Measurements from ENCODE around the gene P4HA1. TPM values are rescaled to one million over a fixed set of nuclear protein-coding genes. Genes with fewer than 3 reads are reported as not detected.

P4HA1 gene
- total and polyA plus RNA-seq, 9 of the 15 experiments (the other 6 are each of a cell fraction or from before 2014, with no cell fraction given), result 20.2 to 177 (median 28.6) TPM

DNA sequence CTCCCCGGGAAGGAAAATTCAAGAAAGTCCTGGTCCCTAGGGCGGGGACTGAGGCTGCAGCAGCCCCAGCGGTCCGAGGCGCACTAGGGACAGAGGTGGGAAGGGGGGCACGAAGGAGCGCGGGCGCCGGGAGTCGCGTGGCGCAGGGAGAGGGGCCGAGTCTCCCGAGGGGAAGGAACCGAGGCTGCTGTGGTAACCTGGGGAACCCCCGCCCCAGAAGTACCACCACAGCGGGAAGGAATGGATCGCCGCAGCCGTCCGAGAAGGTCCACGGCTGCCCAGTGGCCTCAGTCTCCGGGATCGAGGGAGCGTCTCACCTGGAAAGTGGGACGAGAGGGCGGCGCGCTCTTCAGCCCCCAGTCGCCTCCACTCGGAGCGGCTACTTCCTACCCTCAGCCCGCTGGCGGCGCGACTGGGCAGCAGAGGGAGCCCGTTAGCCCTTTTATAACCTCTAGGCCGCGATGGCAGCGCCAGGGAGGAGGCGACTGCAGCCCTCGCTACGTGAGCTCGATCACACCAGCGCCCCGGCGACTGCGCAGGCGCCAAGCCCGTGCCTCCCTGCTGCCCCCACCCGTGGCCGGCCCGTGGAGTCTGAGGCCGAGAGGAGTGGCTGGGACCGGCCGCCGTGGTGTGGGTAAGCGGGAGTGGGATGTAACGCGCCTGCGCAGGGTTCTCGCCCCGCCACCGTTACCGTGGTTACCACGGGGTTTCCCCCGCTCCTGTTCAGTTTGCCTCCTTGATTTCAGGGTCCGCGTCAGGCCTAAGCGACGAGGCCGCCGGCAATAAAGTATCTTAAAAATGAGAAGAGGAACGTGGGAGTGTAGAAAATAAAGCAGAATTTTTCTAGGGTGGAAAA, at the start of gene P4HA1 (continued):
- TF ChIP-seq BCLAF1 (IDR thresholded peaks at IDR 0.05; ENCODE audit: borderline replicate concordance in 1 of 2, control insufficient read depth in 1 of 2, low read depth in 2 of 2, low read length in 1 of 2) (0 out of 4 replicates have a peak, but pooled peaks of 1 of the 2 experiments have one; percentile 68), RNF2 (IDR thresholded peaks at IDR 0.05) (peak; percentile 70; the same call in 1 of the 2 replicates), UBTF (IDR thresholded peaks at IDR 0.05; ENCODE audit: borderline replicate concordance in 1 of 2, low read depth in 2 of 2, low read length in 2 of 2) (peak; percentile 78 to 82; a peak in 3 of 4 replicates), ZNF12 (CRISPR knock-in tag; IDR thresholded peaks at IDR 0.05) (peak; percentile 55; the same call in 1 of the 2 replicates), SIX5 (IDR thresholded peaks at IDR 0.05; ENCODE audit: borderline replicate concordance in 1 of 2, insufficient read depth in 1 of 2, low read depth in 1 of 2, low read length in 2 of 2) (no peak), ELF1 (tag; IDR thresholded peaks at IDR 0.05) (peak; percentile 75)
- TF ChIP-seq, protein P1, sequence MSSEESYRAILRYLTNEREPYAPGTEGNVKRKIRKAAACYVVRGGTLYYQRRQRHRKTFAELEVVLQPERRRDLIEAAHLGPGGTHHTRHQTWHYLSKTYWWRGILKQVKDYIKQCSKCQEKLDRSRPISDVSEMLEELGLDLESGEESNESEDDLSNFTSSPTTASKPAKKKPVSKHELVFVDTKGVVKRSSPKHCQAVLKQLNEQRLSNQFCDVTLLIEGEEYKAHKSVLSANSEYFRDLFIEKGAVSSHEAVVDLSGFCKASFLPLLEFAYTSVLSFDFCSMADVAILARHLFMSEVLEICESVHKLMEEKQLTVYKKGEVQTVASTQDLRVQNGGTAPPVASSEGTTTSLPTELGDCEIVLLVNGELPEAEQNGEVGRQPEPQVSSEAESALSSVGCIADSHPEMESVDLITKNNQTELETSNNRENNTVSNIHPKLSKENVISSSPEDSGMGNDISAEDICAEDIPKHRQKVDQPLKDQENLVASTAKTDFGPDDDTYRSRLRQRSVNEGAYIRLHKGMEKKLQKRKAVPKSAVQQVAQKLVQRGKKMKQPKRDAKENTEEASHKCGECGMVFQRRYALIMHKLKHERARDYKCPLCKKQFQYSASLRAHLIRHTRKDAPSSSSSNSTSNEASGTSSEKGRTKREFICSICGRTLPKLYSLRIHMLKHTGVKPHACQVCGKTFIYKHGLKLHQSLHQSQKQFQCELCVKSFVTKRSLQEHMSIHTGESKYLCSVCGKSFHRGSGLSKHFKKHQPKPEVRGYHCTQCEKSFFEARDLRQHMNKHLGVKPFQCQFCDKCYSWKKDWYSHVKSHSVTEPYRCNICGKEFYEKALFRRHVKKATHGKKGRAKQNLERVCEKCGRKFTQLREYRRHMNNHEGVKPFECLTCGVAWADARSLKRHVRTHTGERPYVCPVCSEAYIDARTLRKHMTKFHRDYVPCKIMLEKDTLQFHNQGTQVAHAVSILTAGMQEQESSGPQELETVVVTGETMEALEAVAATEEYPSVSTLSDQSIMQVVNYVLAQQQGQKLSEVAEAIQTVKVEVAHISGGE (CRISPR knock-in tag; IDR thresholded peaks at IDR 0.05), result no peak
- TF ChIP-seq, protein P2, sequence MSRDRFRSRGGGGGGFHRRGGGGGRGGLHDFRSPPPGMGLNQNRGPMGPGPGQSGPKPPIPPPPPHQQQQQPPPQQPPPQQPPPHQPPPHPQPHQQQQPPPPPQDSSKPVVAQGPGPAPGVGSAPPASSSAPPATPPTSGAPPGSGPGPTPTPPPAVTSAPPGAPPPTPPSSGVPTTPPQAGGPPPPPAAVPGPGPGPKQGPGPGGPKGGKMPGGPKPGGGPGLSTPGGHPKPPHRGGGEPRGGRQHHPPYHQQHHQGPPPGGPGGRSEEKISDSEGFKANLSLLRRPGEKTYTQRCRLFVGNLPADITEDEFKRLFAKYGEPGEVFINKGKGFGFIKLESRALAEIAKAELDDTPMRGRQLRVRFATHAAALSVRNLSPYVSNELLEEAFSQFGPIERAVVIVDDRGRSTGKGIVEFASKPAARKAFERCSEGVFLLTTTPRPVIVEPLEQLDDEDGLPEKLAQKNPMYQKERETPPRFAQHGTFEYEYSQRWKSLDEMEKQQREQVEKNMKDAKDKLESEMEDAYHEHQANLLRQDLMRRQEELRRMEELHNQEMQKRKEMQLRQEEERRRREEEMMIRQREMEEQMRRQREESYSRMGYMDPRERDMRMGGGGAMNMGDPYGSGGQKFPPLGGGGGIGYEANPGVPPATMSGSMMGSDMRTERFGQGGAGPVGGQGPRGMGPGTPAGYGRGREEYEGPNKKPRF (IDR thresholded peaks at IDR 0.05; ENCODE audit: low read depth, low read length), result no peak
- TF ChIP-seq, protein P3, sequence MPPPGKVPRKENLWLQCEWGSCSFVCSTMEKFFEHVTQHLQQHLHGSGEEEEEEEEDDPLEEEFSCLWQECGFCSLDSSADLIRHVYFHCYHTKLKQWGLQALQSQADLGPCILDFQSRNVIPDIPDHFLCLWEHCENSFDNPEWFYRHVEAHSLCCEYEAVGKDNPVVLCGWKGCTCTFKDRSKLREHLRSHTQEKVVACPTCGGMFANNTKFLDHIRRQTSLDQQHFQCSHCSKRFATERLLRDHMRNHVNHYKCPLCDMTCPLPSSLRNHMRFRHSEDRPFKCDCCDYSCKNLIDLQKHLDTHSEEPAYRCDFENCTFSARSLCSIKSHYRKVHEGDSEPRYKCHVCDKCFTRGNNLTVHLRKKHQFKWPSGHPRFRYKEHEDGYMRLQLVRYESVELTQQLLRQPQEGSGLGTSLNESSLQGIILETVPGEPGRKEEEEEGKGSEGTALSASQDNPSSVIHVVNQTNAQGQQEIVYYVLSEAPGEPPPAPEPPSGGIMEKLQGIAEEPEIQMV (tag; conservative IDR thresholded peaks at IDR 0.05; ENCODE audit: low read depth), result peak; percentile 37; the same call in 1 of the 2 replicates
